Measurements from ENCODE around the gene ADCK1.

DNA sequence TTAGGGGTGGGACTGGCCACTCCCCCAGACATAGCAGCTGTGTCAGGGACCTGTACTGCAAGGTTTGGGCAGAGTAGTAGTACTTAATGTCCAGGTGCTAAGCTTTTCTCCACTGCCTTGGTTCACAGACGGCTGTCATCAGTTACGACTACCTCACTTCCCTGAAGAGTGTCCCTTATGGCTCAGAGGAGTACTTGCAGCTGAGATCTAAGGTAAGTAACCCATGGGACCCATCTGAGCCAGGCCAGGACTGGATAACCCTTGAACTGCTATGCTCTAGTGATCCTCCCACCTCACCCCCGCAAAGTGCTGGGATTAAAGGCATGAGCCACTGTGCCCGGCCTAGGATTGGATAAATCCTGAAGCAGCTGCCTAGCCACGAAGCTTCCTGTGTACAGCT is 22.4 kb downstream of the ADCK1 start:
- TF ChIP-seq, protein P1, sequence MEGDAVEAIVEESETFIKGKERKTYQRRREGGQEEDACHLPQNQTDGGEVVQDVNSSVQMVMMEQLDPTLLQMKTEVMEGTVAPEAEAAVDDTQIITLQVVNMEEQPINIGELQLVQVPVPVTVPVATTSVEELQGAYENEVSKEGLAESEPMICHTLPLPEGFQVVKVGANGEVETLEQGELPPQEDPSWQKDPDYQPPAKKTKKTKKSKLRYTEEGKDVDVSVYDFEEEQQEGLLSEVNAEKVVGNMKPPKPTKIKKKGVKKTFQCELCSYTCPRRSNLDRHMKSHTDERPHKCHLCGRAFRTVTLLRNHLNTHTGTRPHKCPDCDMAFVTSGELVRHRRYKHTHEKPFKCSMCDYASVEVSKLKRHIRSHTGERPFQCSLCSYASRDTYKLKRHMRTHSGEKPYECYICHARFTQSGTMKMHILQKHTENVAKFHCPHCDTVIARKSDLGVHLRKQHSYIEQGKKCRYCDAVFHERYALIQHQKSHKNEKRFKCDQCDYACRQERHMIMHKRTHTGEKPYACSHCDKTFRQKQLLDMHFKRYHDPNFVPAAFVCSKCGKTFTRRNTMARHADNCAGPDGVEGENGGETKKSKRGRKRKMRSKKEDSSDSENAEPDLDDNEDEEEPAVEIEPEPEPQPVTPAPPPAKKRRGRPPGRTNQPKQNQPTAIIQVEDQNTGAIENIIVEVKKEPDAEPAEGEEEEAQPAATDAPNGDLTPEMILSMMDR (IDR thresholded peaks at IDR 0.05) = no peak
- no peak for TF ChIP-seq POLR2A (IDR thresholded peaks at IDR 0.05)

Measured in right lobe of liver (tissue), 4 donors.